HG03558 (cell line): ENCODE measurements around the gene IL18R1.

Experiments used
- ATAC-seq: cut with Tn5 transposase; IDR thresholded peaks from one replicate; pipeline ENCODE4 v1.9.1; 2021; ENCODE audit warnings: moderate number of reproducible peaks; ENCODE audit not compliant: unreplicated experiment; ENCODE audit errors: extremely low read depth

Gene IL18R1

GRCh38 chr2:102425441-102426132, 70.0 kb downstream of the IL18R1 start:
- ATAC-seq: no peak

- ATAC-seq: no peak
These were observed 71.7 kb downstream of the IL18R1 start for GRCh38 chr2:102427249-102427648.

- ATAC-seq: no peak
These were observed 73.0 kb downstream of the IL18R1 start for GRCh38 chr2:102428573-102428972.

GRCh38 chr2:102432386-102432785, 76.8 kb downstream of the IL18R1 start:
- no peak for ATAC-seq

- ATAC-seq: no peak
These were observed 78.5 kb downstream of the IL18R1 start for GRCh38 chr2:102433973-102434654.

- ATAC-seq: peak; percentile 54
These were observed 79.2 kb downstream of the IL18R1 start for GRCh38 chr2:102434655-102435381.

GRCh38 chr2:102435741-102436140, 80.1 kb downstream of the IL18R1 start:
- ATAC-seq: no peak

GRCh38 chr2:102436323-102436722, 80.7 kb downstream of the IL18R1 start:
- ATAC-seq: no peak

- no peak for ATAC-seq
These were observed 81.5 kb downstream of the IL18R1 start for GRCh38 chr2:102437122-102437521.

- ATAC-seq: no peak
These were observed 82.5 kb downstream of the IL18R1 start for GRCh38 chr2:102438111-102438510.

GRCh38 chr2:102438578-102438977, 83.0 kb downstream of the IL18R1 start:
- ATAC-seq: no peak

GRCh38 chr2:102439065-102439695, 83.6 kb downstream of the IL18R1 start:
- no peak for ATAC-seq

- ATAC-seq: no peak
These were observed 87.6 kb downstream of the IL18R1 start for GRCh38 chr2:102442967-102443828.

- no peak for ATAC-seq
These were observed 88.6 kb downstream of the IL18R1 start for GRCh38 chr2:102444233-102444632.

GRCh38 chr2:102446936-102447335, 91.3 kb downstream of the IL18R1 start:
- ATAC-seq: no peak
